Measurements from ENCODE around the gene MAP7D2. TPM values are rescaled to one million over a fixed set of nuclear protein-coding genes. Genes with fewer than 3 reads are reported as not detected.

Gene MAP7D2
- total RNA-seq, 1 donor from 2014 or later: 0.19 TPM

GRCh38 chrX:20059467-20060128 is 57.1 kb downstream of the MAP7D2 start:
- no peak for DNase-seq (ENCODE audit: low spot score)
- intact Hi-C loops (cut with DNase I): no loop called here

DNA sequence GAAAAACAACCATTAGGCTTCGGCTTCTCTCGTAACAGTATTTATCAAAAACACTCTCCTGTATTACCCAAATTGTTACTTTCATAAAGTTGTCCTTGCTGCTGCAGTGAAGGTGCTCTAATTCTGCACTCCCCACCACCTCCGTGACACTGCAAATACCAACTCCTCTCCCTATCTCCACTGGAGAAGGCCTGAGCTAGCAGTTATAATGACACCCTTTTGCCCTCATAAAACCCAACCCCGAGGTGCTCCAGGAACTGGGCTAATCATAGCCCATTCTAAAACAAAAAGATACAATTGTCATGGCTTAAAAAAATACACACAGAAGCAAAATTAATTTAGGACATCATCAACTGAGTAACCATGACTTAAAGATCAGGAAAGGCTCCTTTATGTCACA is 59.2 kb downstream of the MAP7D2 start:
- intact Hi-C loops (cut with DNase I): no loop called here
- no peak for DNase-seq (ENCODE audit: low spot score)

- intact Hi-C loops (cut with DNase I): no loop called here
- DNase-seq (ENCODE audit: low spot score): no peak
These were observed 60.0 kb downstream of the MAP7D2 start for GRCh38 chrX:20056704-20057103.

GRCh38 chrX:20053537-20053936 is 63.2 kb downstream of the MAP7D2 start:
- DNase-seq (ENCODE audit: low spot score): no peak
- intact Hi-C loops (cut with DNase I): no loop called here

DNA sequence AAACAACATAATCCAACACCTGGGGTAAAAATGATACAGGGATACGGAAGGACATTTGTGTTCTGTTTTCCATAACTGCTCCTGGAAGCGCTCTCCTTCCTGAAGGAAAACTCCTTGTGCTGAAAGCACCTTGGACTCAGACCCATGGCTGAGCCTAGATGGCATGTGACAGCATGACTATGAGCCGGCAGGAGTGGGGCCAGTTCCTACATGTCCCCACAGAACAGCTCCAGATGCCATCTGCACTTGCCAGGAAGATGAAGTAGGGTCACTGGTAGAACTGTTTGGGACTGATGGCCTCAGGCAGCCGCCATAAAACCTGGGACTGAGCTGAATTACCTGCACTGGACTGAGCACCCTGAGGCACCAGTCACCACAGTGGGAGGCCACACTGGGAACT is 69.8 kb downstream of the MAP7D2 start:
- intact Hi-C loops (cut with DNase I): no loop called here
- DNase-seq (ENCODE audit: low spot score): no peak

GRCh38 chrX:20046223-20046622 is 70.5 kb downstream of the MAP7D2 start:
- DNase-seq (ENCODE audit: low spot score): no peak
- intact Hi-C loops (cut with DNase I): no loop called here

DNA sequence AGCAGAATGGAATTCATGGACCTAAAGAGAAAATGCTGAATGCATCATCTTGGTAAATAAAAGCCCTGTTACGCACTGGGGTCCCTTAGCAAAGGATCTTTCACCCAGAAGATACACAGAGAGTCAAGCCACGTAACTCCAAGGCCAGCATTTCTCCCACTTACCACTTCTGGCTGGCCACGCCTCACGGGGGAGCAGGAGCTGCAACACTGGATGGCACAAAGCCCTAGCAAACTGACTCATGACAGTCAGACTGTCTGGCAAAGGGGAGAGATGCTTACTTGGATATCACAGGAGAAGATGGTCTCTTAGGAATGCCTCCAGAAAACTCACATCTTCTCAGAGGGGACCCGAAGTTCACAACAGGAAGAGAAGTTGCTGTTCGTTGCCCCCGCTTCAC is 74.5 kb downstream of the MAP7D2 start:
- DNase-seq (ENCODE audit: low spot score): no peak
- intact Hi-C loops (cut with DNase I): no loop called here

DNA sequence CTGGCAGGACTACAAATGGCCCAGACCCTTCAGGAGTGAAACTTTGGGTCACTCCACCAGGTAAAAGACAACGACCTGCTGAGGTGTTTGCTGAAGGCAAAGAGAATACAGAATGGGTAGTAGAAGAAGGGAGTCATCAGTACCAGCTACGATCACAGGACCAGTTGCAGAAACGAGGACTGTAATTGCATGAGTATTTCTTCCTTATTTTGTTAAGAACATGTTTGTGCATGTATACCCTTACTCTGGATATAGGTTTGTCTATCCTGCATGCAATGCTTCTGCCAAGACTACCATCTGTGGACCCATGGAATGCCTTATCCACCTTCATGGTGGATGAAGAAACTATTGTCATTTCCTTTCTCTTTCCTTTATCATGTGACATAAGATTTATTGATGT is 77.7 kb downstream of the MAP7D2 start:
- DNase-seq (ENCODE audit: low spot score): no peak
- intact Hi-C loops (cut with DNase I): no loop called here

DNA sequence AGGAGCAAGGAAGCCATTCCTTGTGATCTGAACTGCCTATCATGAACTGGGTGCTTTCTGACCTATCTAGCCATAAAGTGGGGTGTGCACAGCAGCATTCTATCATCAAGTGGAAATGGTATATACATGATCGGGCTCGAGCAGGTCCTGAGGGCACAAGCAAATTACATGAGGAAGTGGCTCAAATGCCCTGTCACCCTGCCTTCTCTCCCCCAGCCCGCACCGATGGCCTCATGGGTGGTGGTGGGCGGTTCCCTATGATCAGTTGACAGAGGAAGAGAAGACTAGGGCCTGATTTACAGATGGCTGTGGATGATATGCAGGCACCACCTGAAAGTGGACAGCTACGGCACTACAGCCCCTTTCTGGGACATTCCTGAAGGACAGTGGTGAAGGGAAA is 79.5 kb downstream of the MAP7D2 start:
- no peak for DNase-seq (ENCODE audit: low spot score)
- intact Hi-C loops (cut with DNase I): no loop called here

DNA sequence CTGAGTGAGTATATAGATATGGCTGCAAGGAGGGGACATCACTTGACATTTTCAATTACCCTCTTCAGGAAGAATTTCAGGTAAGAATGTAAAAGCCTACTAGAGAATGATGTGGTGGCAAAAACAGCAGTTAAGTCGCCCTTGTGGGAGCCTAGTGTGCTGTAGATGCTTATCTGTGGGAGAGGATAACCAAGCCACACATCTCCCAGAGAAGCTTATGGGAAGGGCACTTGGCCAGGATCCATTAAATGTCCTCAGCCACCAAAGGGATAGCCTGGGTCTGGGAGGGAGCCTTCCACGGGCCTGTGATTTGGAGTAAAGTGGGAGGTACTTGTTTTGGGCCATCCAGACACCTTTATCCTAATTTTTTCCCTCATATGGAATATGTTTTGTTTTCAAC is 84.5 kb downstream of the MAP7D2 start:
- no peak for DNase-seq (ENCODE audit: low spot score)
- intact Hi-C loops (cut with DNase I): no loop called here

DNA sequence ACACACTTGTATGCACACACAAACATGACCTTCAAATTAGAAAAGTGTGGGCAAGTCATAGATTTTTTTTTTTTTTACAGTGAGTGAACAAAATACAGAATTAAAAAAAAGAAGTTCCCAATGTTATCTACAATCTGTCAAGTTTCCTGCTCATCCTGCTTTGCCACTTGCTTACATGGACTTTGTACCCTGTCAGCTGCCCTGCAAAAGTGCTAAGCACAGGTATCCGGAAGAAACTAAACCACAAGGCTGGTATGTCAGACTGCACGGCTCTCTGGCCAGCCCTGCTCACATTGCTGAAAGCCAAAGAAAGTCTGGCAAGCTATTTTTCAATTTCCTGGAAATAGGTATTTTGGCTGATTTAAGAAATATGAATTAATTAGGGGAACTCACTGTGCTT is 87.0 kb downstream of the MAP7D2 start:
- no peak for DNase-seq (ENCODE audit: low spot score)
- intact Hi-C loops (cut with DNase I): no loop called here

- intact Hi-C loops (cut with DNase I): no loop called here
- DNase-seq (ENCODE audit: low spot score): no peak
These were observed 88.1 kb downstream of the MAP7D2 start for GRCh38 chrX:20028588-20028987.

DNA sequence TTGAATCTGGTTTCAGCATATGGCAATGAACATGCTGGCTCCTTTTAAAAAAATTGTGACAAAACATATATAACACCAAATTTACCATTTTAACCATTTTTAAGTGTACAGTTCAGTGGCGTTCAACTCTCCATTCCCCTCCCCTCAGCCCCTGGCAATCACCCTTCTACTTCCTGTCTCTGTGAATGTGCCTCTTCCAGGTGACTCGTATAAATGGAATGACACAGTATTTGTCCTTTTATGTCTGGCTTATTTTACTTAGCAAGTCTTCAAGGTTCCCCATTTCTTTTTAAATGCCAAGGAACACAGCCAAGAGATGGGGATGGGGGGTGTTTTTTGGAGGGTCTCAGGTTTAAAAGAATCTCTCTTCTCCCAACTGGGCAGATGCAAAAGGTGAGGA is 90.4 kb downstream of the MAP7D2 start:
- DNase-seq (ENCODE audit: low spot score): no peak

GRCh38 chrX:20019672-20020365 is 96.9 kb downstream of the MAP7D2 start:
- DNase-seq (ENCODE audit: low spot score): no peak
- intact Hi-C loops (cut with DNase I): no loop called here

More for the DNA sequence above, 90.4 kb downstream of the MAP7D2 start:
- intact Hi-C loops (cut with DNase I): no loop called here

DNA sequence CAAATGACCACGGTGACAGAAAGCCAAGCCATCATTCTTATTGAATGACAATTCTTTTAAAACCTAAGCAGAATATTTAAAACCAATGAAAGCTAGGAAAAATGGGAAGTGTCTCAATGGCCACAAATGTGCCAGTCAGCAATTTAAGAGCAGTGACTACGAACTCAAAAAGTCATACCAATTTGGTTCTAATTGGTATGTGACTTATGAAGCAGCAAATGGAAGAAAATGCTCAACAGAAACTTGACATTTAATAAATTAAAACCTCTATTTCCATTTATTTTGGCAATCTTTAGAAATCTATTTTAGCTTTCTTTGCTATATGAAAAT is 100.1 kb downstream of the MAP7D2 start:
- intact Hi-C loops (cut with DNase I): no loop called here
- DNase-seq (ENCODE audit: low spot score): no peak

- no peak for DNase-seq (ENCODE audit: low spot score)
- intact Hi-C loops (cut with DNase I): no loop called here
These were observed 100.6 kb downstream of the MAP7D2 start for GRCh38 chrX:20015945-20016615.

GRCh38 chrX:20015422-20015821 is 101.3 kb downstream of the MAP7D2 start:
- DNase-seq (ENCODE audit: low spot score): no peak
- intact Hi-C loops (cut with DNase I): no loop called here

DNA sequence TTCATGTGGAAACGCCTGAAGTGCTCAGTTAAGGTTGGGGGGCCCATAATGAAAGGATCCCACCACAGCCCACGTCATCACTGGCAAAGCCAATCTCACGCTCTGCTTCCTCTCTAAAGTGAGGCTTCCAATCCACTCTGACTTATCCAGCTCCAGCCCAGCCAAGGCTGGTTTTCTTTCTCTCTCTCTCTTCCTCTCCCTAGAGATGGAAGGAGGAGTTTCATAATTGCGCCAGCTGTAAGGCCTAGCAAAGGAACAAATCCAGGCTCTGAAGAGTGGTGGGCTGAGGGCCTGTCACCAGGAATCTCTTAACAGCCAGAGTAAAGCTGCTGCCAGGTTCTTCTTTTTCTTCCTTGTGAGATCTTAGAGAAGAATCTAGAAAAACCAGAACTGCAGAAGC is 105.1 kb downstream of the MAP7D2 start:
- intact Hi-C loops (cut with DNase I): no loop called here
- DNase-seq (ENCODE audit: low spot score): no peak

- intact Hi-C loops (cut with DNase I): no loop called here
- DNase-seq (ENCODE audit: low spot score): no peak
These were observed 108.6 kb downstream of the MAP7D2 start for GRCh38 chrX:20007962-20008622.

DNA sequence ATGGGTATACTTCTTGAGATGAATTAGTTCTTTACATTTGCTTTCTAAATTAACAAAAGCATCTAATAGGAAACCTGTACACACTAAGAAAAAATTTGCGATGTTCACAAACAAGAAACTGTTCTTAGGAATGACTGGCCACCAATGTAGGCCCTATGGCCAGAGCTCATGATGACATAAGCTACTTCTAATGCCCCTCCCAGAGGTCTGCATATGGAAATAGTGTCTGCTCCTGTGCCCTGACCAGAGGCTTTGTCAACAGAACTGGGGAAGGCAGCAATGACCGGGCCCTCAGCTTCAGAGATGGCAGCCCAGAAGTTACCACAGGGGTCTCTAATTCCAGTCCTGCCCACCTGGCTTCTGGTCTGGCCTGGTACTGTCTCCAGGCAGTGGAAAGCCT is 110.8 kb downstream of the MAP7D2 start:
- intact Hi-C loops (cut with DNase I): no loop called here
- no peak for DNase-seq (ENCODE audit: low spot score)

DNA sequence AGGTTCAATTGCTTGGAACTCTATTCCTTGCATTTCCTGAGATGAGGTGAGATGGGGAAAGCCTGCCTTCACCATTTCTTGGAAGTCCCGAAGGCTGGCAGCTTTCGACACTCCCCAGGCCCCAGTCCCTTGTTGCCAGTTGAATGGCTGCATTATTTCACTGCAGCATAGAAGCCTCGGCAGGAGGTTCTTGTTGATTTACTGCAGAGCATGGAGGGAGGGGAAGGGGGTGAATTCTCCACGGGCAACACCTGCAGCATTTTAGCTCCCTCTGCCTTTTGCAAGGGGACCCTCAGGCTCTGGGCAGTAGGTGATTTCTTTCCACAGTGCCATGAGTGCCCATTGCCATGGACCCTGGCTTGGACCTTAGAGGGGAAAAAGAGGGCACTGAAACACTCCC is 115.1 kb downstream of the MAP7D2 start:
- intact Hi-C loops (cut with DNase I): no loop called here
- no peak for DNase-seq (ENCODE audit: low spot score)
